Stimulated activated CD4-positive, alpha-beta T cell treated with anti-CD3 and anti-CD28 coated beads, Interleukin-4, amount 100 ng/mL, for 4 hours (primary cell): ENCODE results near the gene SEC14L5.

Source experiments
- DNase-seq, 2 experiments: peaks; one replicate each; pipeline ENCODE4 v3.0.0-alpha.2; 2020

The SEC14L5 gene

DNA sequence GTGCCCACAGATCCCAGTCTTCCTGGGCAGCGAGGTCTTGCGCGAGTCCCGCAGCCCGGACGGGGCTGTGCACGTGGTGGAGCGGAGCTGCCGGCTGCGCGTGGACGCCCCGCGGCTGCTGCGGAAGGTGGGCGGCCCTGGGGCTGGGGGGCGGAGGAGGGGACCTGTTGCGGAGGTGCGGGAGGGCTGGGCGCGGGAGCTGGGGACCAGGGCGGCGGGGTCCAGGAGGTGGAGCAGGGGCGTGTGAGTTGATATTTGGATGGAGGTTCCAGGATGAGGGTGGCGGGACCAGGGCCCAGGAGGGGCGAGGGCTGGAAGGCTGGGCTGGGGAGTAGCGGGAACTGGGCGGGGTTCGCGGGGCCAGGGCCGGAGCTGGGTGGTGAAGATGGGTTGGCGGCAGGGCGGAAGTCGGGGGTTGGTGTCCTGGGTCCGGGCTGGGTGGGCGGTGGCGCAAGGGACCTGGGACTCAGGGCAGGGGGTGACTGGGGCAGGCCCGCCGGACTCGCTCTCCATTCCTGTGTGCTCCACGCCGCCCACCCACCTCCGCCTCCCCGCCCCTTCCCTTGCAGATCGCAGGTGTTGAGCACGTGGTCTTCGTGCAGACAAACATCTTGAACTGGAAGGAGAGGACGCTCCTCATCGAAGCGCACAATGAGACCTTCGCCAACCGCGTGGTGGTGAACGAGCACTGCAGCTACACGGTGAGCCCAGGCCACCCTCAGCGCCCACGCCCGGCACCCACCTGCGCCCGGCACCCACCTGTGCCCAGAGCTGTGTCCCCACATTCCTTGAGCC lies 29.6 kb downstream of the SEC14L5 start:
- peak in 1 of 2 experiments; percentile 7 for DNase-seq

GRCh38 chr16:4988647-4989046 lies 30.5 kb downstream of the SEC14L5 start:
- no peak for DNase-seq

- no peak for DNase-seq
Measured at GRCh38 chr16:4989391-4990006, 31.4 kb downstream of the SEC14L5 start.

DNA sequence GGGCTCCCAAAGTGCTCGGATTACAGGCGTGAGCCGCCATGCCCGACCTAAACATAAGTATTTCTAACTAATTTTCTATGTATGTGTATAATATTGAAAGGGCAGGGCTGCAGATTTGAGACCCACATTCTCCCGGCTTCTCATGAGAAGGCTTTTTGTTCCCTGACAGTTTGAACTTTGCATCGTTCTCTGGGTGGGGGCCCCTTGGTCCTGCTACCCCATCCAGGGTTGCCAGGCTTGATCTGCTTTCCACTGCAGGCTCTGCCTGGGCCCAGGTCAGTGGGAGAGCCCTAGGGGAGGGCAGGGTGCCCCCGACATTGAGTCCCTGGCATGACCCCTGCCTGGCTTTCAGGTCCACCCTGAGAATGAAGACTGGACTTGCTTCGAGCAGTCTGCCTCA lies 32.3 kb downstream of the SEC14L5 start:
- DNase-seq: no peak

DNA sequence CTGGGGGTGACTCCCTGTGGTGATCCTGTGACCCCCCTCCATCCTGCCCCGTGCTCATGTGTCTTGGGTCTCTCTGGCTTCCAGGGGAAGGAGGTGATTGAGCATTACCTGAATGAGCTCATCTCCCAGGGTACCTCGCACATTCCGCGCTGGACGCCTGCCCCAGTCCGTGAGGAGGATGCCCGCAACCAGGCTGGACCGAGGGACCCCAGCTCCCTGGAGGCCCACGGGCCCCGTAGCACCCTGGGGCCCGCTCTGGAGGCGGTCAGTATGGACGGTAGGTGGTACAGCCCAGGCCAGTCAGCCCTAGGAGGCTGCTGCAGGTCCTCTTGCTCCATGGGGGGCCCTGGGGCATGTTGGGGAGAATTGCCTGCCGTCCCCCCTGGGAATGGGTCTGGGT lies 33.6 kb downstream of the SEC14L5 start:
- DNase-seq: no peak

- no peak for DNase-seq
Measured at GRCh38 chr16:4994719-4995434, 36.7 kb downstream of the SEC14L5 start.

GRCh38 chr16:5000573-5001001 lies 42.5 kb downstream of the SEC14L5 start:
- DNase-seq: no peak

DNA sequence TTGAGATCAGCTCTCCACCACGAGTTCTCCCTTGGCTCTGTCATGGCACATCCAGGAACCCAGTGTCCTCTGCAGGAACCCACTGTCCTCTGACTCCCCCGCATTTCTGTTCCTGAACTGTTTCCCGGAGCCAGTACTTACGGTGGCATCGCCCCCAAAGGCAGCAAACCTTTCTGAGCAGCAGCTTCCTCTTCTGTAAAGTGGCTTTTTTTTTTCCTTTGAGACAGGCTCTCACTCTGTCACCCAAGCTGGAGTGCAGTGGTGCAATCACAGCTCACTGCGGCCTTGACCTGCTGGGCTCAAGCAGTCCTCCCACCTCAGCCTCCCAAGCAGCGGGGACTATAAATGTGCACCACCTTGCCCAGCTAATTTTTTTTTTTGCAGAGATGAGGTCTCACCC lies 43.4 kb downstream of the SEC14L5 start:
- DNase-seq: no peak

DNA sequence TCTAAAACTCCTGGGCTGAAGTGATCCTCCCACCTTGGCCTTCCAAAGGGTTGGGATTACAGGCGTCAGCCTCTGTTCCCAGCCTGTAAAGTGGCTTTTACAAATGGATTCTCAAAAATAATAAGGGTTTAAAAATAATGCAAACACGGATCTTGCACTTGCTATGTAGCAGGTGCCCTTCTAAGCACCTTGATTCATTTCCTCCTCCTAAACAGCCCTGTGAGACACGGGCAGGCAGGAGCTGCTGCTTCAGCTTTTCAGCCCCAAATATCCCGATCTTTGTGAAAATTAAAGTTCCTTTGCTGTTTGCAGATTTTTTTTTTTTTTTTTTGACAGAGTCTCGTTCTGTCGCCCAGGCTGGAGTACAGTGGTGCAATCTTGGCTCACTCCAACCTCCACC lies 43.9 kb downstream of the SEC14L5 start:
- DNase-seq: no peak

- DNase-seq: no peak
Measured at GRCh38 chr16:5002699-5003143, 44.6 kb downstream of the SEC14L5 start.

DNA sequence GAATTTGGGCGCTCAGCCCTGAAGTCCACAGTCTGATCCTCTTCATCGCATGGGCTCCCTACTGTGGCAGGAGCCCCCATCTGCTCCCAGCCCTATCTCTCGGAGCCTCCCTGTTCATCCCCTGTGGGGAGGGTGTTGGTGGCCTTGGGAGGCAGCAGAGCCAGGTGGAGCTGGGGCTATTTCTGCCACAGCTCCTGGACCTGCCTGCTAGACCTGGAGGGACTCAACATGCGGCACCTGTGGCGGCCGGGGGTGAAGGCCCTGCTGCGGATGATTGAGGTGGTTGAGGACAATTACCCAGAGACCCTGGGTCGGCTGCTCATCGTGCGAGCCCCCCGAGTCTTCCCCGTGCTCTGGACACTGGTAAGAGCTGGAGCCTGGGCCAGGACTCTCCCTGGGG lies 45.1 kb downstream of the SEC14L5 start:
- DNase-seq: no peak

DNA sequence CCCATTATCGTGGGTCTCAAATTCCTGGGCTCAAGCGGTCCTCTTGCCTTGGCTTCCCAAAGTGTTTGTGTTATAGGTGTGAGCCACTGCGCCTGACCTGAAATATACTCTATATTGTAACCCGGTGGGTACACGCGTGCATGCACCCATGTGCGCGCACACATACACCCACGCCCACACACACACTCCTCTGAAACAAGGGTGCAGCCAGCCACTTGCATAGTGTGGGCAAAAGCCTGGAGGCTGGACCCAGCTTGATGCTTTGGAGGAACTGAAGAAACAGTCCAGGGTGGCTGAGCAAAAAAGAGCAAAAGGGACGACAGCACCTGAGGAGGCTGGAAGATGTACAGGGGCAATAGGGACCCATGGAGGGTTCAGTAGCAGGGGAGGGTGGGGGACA lies 45.7 kb downstream of the SEC14L5 start:
- no peak for DNase-seq

DNA sequence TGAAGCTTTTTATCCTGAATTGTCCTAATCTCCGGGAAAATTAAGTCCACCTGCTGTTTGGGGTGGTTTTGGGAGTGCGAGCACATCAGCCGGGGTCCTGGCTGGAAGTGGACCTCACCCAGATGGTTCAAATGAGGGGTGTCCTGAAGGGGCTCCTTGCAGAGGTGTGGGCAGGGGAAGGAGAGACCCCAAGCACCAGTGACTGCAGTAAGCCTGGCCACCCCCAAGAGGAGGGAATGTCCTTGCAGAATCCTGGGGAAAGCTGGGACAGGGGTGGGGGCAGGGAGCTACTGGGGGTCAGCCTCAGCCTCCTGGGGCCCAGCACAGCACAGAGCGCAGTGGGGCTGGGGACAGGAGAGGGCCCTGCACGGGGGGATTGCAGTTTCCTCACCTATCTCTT lies 46.2 kb downstream of the SEC14L5 start:
- no peak for DNase-seq

GRCh38 chr16:5005916-5006315 lies 47.8 kb downstream of the SEC14L5 start:
- no peak for DNase-seq

- DNase-seq: no peak
Measured at GRCh38 chr16:5006348-5007193, 48.4 kb downstream of the SEC14L5 start.

DNA sequence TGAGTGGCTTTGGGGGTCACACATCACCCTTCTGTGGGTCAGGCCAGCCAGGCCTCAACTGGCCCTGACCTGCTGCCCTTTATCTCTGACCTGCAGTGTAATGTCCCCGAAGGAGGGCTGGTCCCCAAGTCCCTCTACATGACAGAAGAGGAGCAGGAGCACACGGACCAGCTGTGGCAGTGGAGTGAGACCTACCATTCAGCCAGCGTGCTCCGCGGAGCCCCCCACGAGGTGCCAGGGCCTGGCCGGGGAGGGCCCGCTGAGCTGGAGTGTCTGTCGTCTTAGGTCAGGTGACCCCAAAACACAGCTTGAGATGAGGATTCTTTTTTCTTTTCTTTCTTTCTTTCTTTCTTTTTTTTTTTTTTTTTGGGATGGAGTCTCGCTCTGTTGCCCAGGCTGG lies 49.1 kb downstream of the SEC14L5 start:
- DNase-seq: no peak

DNA sequence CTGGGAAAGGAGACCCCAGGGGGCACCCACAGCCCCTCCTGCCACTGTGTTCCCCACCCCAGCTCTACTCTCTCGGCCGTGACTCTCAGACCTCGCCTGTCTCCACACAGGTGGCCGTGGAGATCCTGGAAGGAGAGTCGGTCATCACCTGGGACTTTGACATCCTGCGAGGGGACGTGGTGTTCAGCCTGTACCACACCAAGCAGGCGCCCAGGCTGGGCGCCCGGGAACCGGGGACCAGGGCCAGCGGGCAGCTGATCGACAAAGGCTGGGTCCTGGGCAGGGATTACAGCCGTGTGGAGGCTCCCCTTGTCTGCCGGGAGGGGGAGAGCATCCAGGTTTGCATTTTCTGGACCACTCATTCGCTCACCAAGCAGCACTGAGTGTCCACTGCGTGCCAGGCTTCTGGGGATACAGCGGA lies 50.2 kb downstream of the SEC14L5 start:
- DNase-seq: no peak

- DNase-seq: no peak
Measured at GRCh38 chr16:5010576-5011329, 52.6 kb downstream of the SEC14L5 start.

- no peak for DNase-seq
Measured at GRCh38 chr16:5011637-5012036, 53.5 kb downstream of the SEC14L5 start.

GRCh38 chr16:5012887-5013286 lies 54.8 kb downstream of the SEC14L5 start:
- no peak for DNase-seq

- DNase-seq: no peak
Measured at GRCh38 chr16:5015351-5015750, 57.2 kb downstream of the SEC14L5 start.

- no peak for DNase-seq
Measured at GRCh38 chr16:5015887-5016286, 57.8 kb downstream of the SEC14L5 start.
